Smooth muscle cell (in vitro differentiated cells): ENCODE measurements around the gene SYPL2. TPM values are rescaled to one million over a fixed set of nuclear protein-coding genes. Genes with fewer than 3 reads are reported as not detected.

Experiments
- DNase-seq: peaks from one replicate; lab custom pipeline; 2025; ENCODE audit not compliant: unreplicated experiment; lab: John Stamatoyannopoulos, UW
- H2AFZ ChIP-seq: fragments of 200-600 bp; sonication (generic); 2 replicates; pipeline ENCODE4 v1.6.0; 2016; ENCODE audit warnings: antibody characterized with exemption, low read depth, mild to moderate bottlenecking
- H3F3A ChIP-seq: fragments of 200-600 bp; sonication (generic); 2 replicates; pipeline ENCODE4 v1.6.0; 2017; ENCODE audit warnings: antibody characterized with exemption, low read depth
- H3K27ac ChIP-seq: fragments of 200-600 bp; sonication (generic); 2 replicates; pipeline ENCODE4 v1.5.1; 2016; ENCODE audit warnings: low read depth, mild to moderate bottlenecking
- H3K27me3 ChIP-seq: fragments of 200-600 bp; sonication (generic); 2 replicates; pipeline ENCODE4 v1.6.1; 2016; ENCODE audit warnings: low read depth, mild to moderate bottlenecking
- H3K36me3 ChIP-seq: fragments of 200-600 bp; sonication (generic); 2 replicates; pipeline ENCODE4 v1.5.1; 2016; ENCODE audit warnings: low read depth
- H3K4me1 ChIP-seq: fragments of 200-600 bp; sonication (generic); 2 replicates; pipeline ENCODE4 v1.5.1; 2016; ENCODE audit warnings: low read depth
- H3K4me2 ChIP-seq: fragments of 200-600 bp; sonication (generic); 2 replicates; pipeline ENCODE4 v1.6.0; 2016; ENCODE audit warnings: mild to moderate bottlenecking
- H3K4me3 ChIP-seq: fragments of 200-600 bp; sonication (generic); 2 replicates; pipeline ENCODE4 v1.5.1; 2016; ENCODE audit warnings: mild to moderate bottlenecking
- H3K79me2 ChIP-seq: fragments of 200-600 bp; sonication (generic); 2 replicates; pipeline ENCODE4 v1.6.0; 2016; ENCODE audit warnings: low read depth, mild to moderate bottlenecking
- H3K9ac ChIP-seq: fragments of 200-600 bp; sonication (generic); 2 replicates; pipeline ENCODE4 v1.6.0; 2016; ENCODE audit warnings: low read depth
- H3K9me3 ChIP-seq: fragments of 200-600 bp; sonication (generic); replicated peaks from 2 replicates; pipeline ENCODE4 v1.5.1; 2016; ENCODE audit warnings: low read depth
- H4K20me1 ChIP-seq: fragments of 200-600 bp; sonication (generic); 2 replicates; pipeline ENCODE4 v1.6.0; 2016; ENCODE audit warnings: low read depth
- WGBS: methylation state at CpG from one replicate; pipeline ENCODE4 v1.1.7; 2016; ENCODE audit warnings: low lambda C conversion rate; 5-methylcytosine and 5-hydroxymethylcytosine counted together
- polyA plus RNA-seq: library from polyadenylated mRNA; unstranded; fragments of >200 nt; fragmentation: Nextera tagmentation; extraction: Ambion mirVana; gene quantifications from 2 replicates; pipeline ENCODE4 v1.2.1, GENCODE V29; 2016
- total RNA-seq: library from RNA; depleted of rRNA; stranded (reverse); fragments of >200 nt; gene quantifications from 2 replicates; pipeline ENCODE4 v1.2.3, GENCODE V29; 2014
- TF ChIP-seq, protein P1 (sequence below): fragments of 200-600 bp; sonication (generic); IDR thresholded peaks from 2 replicates; pipeline ENCODE4 v1.5.1; 2017; ENCODE audit warnings: borderline replicate concordance, mild to moderate bottlenecking, antibody characterized with exemption; ENCODE audit not compliant: insufficient read depth, poor library complexity, severe bottlenecking

Gene SYPL2
- total and polyA plus RNA-seq, 2 experiments from 2014 or later = not detected

DNA sequence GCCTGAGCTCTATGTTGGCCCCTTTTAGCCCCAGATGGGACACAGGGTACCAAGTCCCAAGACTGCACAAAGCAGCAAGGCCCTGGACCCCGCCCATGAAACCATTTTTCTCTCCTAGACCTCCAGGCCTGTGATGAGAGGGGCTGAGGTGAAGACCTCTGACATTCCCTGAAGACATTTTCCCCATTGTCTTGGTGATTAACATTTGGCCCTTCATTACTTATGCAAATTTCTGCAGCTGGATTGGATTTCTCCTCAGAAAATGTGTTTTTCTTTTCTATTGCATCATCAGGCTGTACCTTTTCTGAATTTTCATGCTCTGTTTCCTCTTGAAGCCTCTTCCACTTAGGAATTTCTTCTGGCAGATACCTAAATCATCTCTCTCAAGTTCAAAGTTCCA, 31.9 kb upstream of the SYPL2 start:
- H3K4me2 ChIP-seq = no peak overlapping the region
- 85% methylated on average over 1 of the region's 1 CpG for WGBS
- H3F3A ChIP-seq = no peaks in the 10 kb centered on the region
- H3K27me3 ChIP-seq = no peaks in the 10 kb centered on the region
- no peaks in the 10 kb centered on the region for H3K9me3 ChIP-seq
- no peak overlapping the region for H3K9ac ChIP-seq
- H4K20me1 ChIP-seq = no peaks in the 10 kb centered on the region
- H3K27ac ChIP-seq = no peak overlapping the region
- TF ChIP-seq, protein P1, sequence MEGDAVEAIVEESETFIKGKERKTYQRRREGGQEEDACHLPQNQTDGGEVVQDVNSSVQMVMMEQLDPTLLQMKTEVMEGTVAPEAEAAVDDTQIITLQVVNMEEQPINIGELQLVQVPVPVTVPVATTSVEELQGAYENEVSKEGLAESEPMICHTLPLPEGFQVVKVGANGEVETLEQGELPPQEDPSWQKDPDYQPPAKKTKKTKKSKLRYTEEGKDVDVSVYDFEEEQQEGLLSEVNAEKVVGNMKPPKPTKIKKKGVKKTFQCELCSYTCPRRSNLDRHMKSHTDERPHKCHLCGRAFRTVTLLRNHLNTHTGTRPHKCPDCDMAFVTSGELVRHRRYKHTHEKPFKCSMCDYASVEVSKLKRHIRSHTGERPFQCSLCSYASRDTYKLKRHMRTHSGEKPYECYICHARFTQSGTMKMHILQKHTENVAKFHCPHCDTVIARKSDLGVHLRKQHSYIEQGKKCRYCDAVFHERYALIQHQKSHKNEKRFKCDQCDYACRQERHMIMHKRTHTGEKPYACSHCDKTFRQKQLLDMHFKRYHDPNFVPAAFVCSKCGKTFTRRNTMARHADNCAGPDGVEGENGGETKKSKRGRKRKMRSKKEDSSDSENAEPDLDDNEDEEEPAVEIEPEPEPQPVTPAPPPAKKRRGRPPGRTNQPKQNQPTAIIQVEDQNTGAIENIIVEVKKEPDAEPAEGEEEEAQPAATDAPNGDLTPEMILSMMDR = no peak
- DNase-seq = no peak
- H3K36me3 ChIP-seq = no peaks in the 10 kb centered on the region
- no peaks in the 10 kb centered on the region for H3K79me2 ChIP-seq
- H3K4me3 ChIP-seq = no peak overlapping the region
- no peaks in the 10 kb centered on the region for H3K4me1 ChIP-seq
- H2AFZ ChIP-seq = no peak overlapping the region

GRCh38 chr1:109438798-109439297, 27.5 kb upstream of the SYPL2 start:
- Histone ChIP-seq H3K9me3 (no peaks in the 10 kb centered on the region), H3K36me3 (no peaks in the 10 kb centered on the region), H4K20me1 (no peaks in the 10 kb centered on the region), H3K9ac (peak overlapping the region; percentile 47), H2AFZ (peak overlapping the region; percentile 28), H3F3A (no peaks in the 10 kb centered on the region), H3K79me2 (no peaks in the 10 kb centered on the region), H3K4me2 (peak overlapping the region; percentile 66), H3K4me1 (no peaks in the 10 kb centered on the region), H3K27me3 (no peaks in the 10 kb centered on the region), H3K4me3 (no peak overlapping the region), H3K27ac (peak overlapping the region; percentile 85)
- DNase-seq = no peak
- TF ChIP-seq, protein P1 = no peak
- 46% methylated on average over 3 of the region's 3 CpGs for WGBS

DNA sequence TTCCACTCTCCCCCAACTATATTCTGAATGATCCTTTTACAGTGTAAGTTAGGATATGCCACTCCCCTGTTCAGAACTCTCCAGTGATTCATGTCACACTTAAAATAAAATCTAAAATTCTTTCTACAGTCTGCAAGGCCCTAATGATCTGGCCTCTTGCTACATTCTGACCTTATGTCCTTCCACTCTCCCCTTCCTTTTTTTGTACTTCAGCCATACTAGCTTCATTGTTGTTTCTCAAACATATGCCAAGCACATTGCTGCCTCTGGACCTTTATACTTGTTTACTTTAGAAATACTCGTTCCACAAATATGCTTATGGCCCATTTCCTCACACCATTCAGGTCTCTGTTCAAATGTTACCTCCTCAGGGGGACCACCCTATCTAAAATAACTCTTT, 25.3 kb upstream of the SYPL2 start:
- no peaks in the 10 kb centered on the region for H3F3A ChIP-seq
- no peak overlapping the region for H2AFZ ChIP-seq
- no peak overlapping the region for H3K4me3 ChIP-seq
- peaks cover 7% of the 10 kb centered on the region for H3K27me3 ChIP-seq
- no peak overlapping the region for H3K9ac ChIP-seq
- H3K36me3 ChIP-seq = no peaks in the 10 kb centered on the region
- H4K20me1 ChIP-seq = no peaks in the 10 kb centered on the region
- H3K27ac ChIP-seq = no peak overlapping the region
- no peaks in the 10 kb centered on the region for H3K79me2 ChIP-seq
- TF ChIP-seq, protein P1 = no peak
- WGBS = 81% methylated on average over 1 of the region's 1 CpG
- no peak overlapping the region for H3K4me2 ChIP-seq
- no peak for DNase-seq
- no peaks in the 10 kb centered on the region for H3K9me3 ChIP-seq
- H3K4me1 ChIP-seq = no peaks in the 10 kb centered on the region

DNA sequence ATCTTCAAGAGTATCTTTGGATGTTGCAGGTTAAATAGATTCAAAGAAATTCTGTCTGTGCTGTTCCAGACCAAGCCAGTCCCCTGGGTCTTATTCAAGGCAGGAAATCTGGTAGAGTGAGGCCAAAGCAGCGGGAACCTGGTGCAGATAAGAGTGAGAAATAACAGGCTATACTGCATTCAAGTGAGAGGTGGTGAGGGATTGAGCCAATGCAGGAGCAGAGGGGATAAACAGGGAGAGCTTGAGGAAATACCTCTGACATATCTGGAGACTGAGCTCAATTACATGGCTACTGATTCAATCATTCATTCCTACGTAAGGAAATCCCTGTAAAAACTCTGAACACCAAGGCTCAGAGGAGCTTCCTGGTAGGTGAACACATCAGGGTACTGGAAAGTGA, 22.9 kb upstream of the SYPL2 start:
- H2AFZ ChIP-seq = no peak overlapping the region
- no peaks in the 10 kb centered on the region for H3K4me1 ChIP-seq
- WGBS = 36% methylated on average over 2 of the region's 2 CpGs

More for the DNA sequence above, 22.9 kb upstream of the SYPL2 start:
- Histone ChIP-seq H3K36me3 (no peaks in the 10 kb centered on the region), H3F3A (no peaks in the 10 kb centered on the region), H4K20me1 (no peaks in the 10 kb centered on the region), H3K79me2 (no peaks in the 10 kb centered on the region), H3K4me3 (no peak overlapping the region), H3K27ac (no peak overlapping the region), H3K9me3 (no peaks in the 10 kb centered on the region), H3K4me2 (no peak overlapping the region), H3K27me3 (peaks cover 7% of the 10 kb centered on the region), H3K9ac (no peak overlapping the region)
- TF ChIP-seq, protein P1 = no peak
- no peak for DNase-seq
